G401 (cell line): ENCODE data around the gene SNIP1. TPM values are rescaled to one million over a fixed set of nuclear protein-coding genes. Genes with fewer than 3 reads are reported as not detected.

Source experiments
- total RNA-seq: library from RNA; depleted of rRNA; stranded (reverse); fragments of >200 nt; shearing (Covaris generic); gene quantifications from 2 replicates; pipeline ENCODE4 v1.2.3, GENCODE V29; 2014; rRNA removed

The SNIP1 gene
- total RNA-seq, 1 experiment from 2014 or later = 8.0 TPM

Other genes with a start within 250 kb of the SNIP1 start
- 2.6 and 3.3 TPM in 2 replicates for gene ZC3H12A, start 79.7 kb downstream of the SNIP1 start, total RNA-seq
- gene MEAF6, start 39.5 kb downstream of the SNIP1 start, total RNA-seq = 44.4 and 62.8 TPM in 2 replicates
- gene DNALI1, start 2.6 kb upstream of the SNIP1 start, total RNA-seq = not detected in 2 replicates
- 57.0 and 81.6 TPM in 2 replicates for gene GNL2, start 41.6 kb upstream of the SNIP1 start, total RNA-seq
- 0.07 TPM in 1 of 2 replicates, not detected in the other for gene RSPO1, start 80.6 kb upstream of the SNIP1 start, total RNA-seq
- 18.9 and 20.3 TPM in 2 replicates for gene CDCA8, start 138.2 kb upstream of the SNIP1 start, total RNA-seq
- 0.17 and 0.49 TPM in 2 replicates for gene EPHA10, start 210.8 kb upstream of the SNIP1 start, total RNA-seq
- gene MANEAL, start 239.6 kb upstream of the SNIP1 start, total RNA-seq = 22.0 and 31.3 TPM in 2 replicates